ENCODE data around the gene ALKBH5. TPM values are rescaled to one million over a fixed set of nuclear protein-coding genes. Genes with fewer than 3 reads are reported as not detected.
A peak's percentile ranks its signal among the peaks of the same experiment; 100 is the strongest.

The ALKBH5 gene
- total RNA-seq, 2 experiments from 2014 or later, result 99.3 to 125 TPM

DNA sequence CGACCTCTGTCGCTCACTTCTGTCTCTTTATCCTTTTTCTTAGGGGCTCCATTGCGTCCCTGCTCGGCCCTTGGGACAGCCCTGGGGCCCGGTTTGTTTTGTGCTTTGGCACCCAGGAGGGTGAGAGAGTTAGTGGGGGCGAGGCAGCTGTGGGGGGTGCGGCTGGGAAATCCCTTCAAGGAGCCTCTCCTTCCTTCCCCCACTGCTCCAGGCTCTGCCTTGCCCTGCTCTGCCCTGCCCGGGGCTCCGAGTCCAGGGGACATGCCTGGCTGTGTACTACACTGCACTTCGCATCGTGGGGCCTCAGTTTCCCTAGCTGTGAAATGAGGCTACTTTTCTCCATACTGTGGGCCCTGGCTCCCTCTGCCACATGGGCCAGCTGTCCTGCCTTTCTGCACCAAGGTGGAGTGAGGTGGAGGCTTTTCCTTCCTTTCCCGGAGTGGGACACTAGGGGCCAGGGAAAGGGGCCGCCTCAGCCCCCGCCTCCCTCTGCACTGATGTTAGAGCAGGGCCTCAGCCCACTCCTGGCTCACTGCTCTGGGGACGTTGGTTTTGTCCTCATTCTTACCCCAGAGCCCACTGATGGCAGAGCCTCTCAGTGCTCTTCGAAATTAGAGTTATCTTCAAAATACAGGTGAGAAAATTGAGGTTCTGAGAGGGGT lies 42.8 kb downstream of the ALKBH5 start:
- H4K20me1 ChIP-seq (ENCODE audit: insufficient read depth, low read length), result no peaks in the 10 kb centered on the region
- peaks cover 15% of the 10 kb centered on the region for H3K4me1 ChIP-seq (ENCODE audit: insufficient read depth, low read length, poor library complexity, severe bottlenecking)
- ChIA-PET POLR2A (no interaction called here), CTCF (ENCODE audit: unreplicated experiment) (no interaction called here)
- DNase-seq (ENCODE audit: low spot score), result no peak
- H3K27ac ChIP-seq (ENCODE audit: low read depth, low read length, poor library complexity, severe bottlenecking), result no peak overlapping the region
- no peaks in the 10 kb centered on the region for H3K9me2 ChIP-seq (ENCODE audit: insufficient read depth, low read length)
- peak overlapping the region; percentile 45; the same call in 1 of the 2 replicates for H2AFZ ChIP-seq (ENCODE audit: low read length)
- H3K9me3 ChIP-seq (ENCODE audit: low read length), result no peaks in the 10 kb centered on the region
- TF ChIP-seq, protein P1, sequence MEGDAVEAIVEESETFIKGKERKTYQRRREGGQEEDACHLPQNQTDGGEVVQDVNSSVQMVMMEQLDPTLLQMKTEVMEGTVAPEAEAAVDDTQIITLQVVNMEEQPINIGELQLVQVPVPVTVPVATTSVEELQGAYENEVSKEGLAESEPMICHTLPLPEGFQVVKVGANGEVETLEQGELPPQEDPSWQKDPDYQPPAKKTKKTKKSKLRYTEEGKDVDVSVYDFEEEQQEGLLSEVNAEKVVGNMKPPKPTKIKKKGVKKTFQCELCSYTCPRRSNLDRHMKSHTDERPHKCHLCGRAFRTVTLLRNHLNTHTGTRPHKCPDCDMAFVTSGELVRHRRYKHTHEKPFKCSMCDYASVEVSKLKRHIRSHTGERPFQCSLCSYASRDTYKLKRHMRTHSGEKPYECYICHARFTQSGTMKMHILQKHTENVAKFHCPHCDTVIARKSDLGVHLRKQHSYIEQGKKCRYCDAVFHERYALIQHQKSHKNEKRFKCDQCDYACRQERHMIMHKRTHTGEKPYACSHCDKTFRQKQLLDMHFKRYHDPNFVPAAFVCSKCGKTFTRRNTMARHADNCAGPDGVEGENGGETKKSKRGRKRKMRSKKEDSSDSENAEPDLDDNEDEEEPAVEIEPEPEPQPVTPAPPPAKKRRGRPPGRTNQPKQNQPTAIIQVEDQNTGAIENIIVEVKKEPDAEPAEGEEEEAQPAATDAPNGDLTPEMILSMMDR (conservative IDR thresholded peaks at IDR 0.05; ENCODE audit: low read length), result no peak
- TF ChIP-seq EZH2phosphoT487 (IDR thresholded peaks at IDR 0.05; ENCODE audit: borderline replicate concordance, low read depth, low read length), result no peak
- no peaks in the 10 kb centered on the region for H3K79me2 ChIP-seq (ENCODE audit: insufficient read depth, low read depth, low read length)
- BruUV-seq (replicated peaks), result no TSS peak
- H3K4me2 ChIP-seq (ENCODE audit: low read length), result peak overlapping the region; percentile 81
- H3K4me3 ChIP-seq (ENCODE audit: low read depth, low read length, poor library complexity, severe bottlenecking), result peak overlapping the region; percentile 71
- H3K36me3 ChIP-seq (ENCODE audit: insufficient read depth, low read length), result no peaks in the 10 kb centered on the region
- intact Hi-C loops (cut with micrococcal nuclease; ENCODE audit: unreplicated experiment), result no loop called here

DNA sequence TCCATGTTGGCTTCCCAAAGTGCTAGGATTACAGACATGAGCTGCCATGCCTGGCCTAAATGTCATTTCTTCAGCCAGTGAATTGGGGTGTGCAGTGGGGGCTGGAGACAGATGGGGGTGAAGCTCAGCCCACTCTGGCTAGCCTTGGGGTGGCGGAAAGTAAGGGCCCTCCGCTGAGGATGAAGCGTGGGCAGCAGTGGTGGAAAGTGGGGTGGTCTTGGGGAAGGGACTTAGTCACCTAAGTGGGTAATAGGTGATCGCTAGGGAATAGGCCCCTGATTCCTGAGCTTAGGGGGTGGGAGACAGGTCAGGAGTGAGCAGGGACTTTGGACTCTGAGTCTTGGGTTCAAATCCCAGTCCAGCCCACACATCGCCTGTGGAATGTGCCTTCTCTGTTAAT lies 44.0 kb downstream of the ALKBH5 start:
- Histone ChIP-seq H3K27ac (ENCODE audit: low read depth, low read length, poor library complexity, severe bottlenecking) (no peak overlapping the region), H2AFZ (ENCODE audit: low read length) (no peak overlapping the region), H3K9me3 (ENCODE audit: low read length) (no peaks in the 10 kb centered on the region), H3K4me1 (ENCODE audit: insufficient read depth, low read length, poor library complexity, severe bottlenecking) (peaks cover 15% of the 10 kb centered on the region), H4K20me1 (ENCODE audit: insufficient read depth, low read length) (no peaks in the 10 kb centered on the region), H3K4me3 (ENCODE audit: low read depth, low read length, poor library complexity, severe bottlenecking) (no peak overlapping the region), H3K79me2 (ENCODE audit: insufficient read depth, low read depth, low read length) (no peaks in the 10 kb centered on the region), H3K36me3 (ENCODE audit: insufficient read depth, low read length) (no peaks in the 10 kb centered on the region), H3K9me2 (ENCODE audit: insufficient read depth, low read length) (no peaks in the 10 kb centered on the region), H3K4me2 (ENCODE audit: low read length) (no peak overlapping the region)
- intact Hi-C loops (cut with micrococcal nuclease; ENCODE audit: unreplicated experiment), result no loop called here
- TF ChIP-seq, protein P1 (conservative IDR thresholded peaks at IDR 0.05; ENCODE audit: low read length), result no peak
- no peak for TF ChIP-seq EZH2phosphoT487 (IDR thresholded peaks at IDR 0.05; ENCODE audit: borderline replicate concordance, low read depth, low read length)
- no TSS peak for BruUV-seq (replicated peaks)
- no peak for DNase-seq (ENCODE audit: low spot score)
- POLR2A ChIA-PET, result no interaction called here
- CTCF ChIA-PET (ENCODE audit: unreplicated experiment), result interaction anchor here (0.6 kb wide), 1 partner anchor 327 kb away, joined by 3 read pairs; no protein-coding TSS in a partner anchor

DNA sequence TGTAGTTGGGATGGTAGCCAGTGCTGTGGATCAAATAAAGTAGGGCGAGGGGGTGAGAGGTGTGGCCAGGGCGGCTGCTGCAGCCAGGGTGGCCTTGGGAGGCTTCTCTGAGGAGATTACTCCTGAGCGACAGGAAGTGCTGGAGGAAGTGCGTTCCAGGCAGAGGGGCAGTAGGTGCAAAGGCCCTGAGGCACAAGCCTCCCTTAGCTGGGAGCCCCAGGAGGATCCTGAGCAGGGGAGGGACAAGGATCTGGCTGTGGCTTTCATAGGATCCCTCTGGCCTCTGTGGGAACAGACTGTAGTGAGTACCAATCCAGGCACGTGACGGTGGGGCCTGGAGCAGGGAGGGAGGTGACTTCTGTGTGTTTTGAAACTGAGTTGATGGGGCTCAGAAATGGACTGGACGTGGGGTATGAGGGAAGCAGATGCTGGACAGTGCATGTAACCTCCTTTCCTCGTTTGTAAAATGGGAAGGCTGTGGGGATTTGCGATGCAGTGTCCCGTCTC lies 44.6 kb downstream of the ALKBH5 start:
- Histone ChIP-seq H3K36me3 (ENCODE audit: insufficient read depth, low read length) (no peaks in the 10 kb centered on the region), H3K4me3 (ENCODE audit: low read depth, low read length, poor library complexity, severe bottlenecking) (no peak overlapping the region), H3K4me1 (ENCODE audit: insufficient read depth, low read length, poor library complexity, severe bottlenecking) (peaks cover 15% of the 10 kb centered on the region), H3K9me3 (ENCODE audit: low read length) (no peaks in the 10 kb centered on the region), H3K9me2 (ENCODE audit: insufficient read depth, low read length) (no peaks in the 10 kb centered on the region), H4K20me1 (ENCODE audit: insufficient read depth, low read length) (no peaks in the 10 kb centered on the region), H3K4me2 (ENCODE audit: low read length) (no peak overlapping the region), H2AFZ (ENCODE audit: low read length) (no peak overlapping the region), H3K27ac (ENCODE audit: low read depth, low read length, poor library complexity, severe bottlenecking) (no peak overlapping the region), H3K79me2 (ENCODE audit: insufficient read depth, low read depth, low read length) (no peaks in the 10 kb centered on the region)
- CTCF ChIA-PET (ENCODE audit: unreplicated experiment), result no interaction called here
- intact Hi-C loops (cut with micrococcal nuclease; ENCODE audit: unreplicated experiment), result no loop called here
- DNase-seq (ENCODE audit: low spot score), result no peak
- BruUV-seq (replicated peaks), result no TSS peak
- POLR2A ChIA-PET, result no interaction called here
- TF ChIP-seq, protein P1 (conservative IDR thresholded peaks at IDR 0.05; ENCODE audit: low read length), result no peak
- TF ChIP-seq EZH2phosphoT487 (IDR thresholded peaks at IDR 0.05; ENCODE audit: borderline replicate concordance, low read depth, low read length), result no peak

Data from OCI-LY7 (cell line).